ENCODE results near the gene LYZL6. TPM values are rescaled to one million over a fixed set of nuclear protein-coding genes. Genes with fewer than 3 reads are reported as not detected.

LYZL6 gene
- total and polyA plus RNA-seq, 2 donors from 2014 or later, result not detected

DNA sequence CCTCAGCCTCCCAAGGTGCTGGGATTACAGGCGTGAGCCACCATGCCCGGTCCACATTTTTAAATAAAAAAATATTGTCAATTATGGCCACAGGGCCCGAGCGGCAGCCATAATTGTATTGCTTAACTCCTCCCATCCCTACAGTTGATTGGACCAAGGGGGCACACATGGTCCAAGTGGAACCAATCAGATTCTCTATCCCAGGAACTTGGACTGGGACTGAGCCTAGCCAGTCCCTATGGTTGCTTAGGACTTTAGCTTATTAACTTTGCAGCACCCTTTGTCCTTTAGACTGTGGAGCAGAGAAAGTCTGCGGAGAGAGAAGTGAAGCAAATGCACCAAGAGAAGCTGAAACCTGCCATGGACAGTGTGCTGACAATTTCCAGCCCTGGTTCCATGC is 7.5 kb downstream of the LYZL6 start:
- H3K4me1 ChIP-seq (ENCODE audit: control insufficient read depth in 2 of 3, insufficient read depth in 2 of 3, low read depth in 1 of 3, low read length in 3 of 3), result no peaks in the 10 kb centered on the region
- intact Hi-C loops (cut with DNase I), result no loop called here
- no peak overlapping the region for H3K27ac ChIP-seq (ENCODE audit: low read depth in 2 of 2, low read length in 2 of 2)
- FAIRE-seq, result no peak
- no peak for DNase-seq
- H3K36me3 ChIP-seq (ENCODE audit: control insufficient read depth in 2 of 3, insufficient read depth in 3 of 3, low read length in 3 of 3), result no peaks in the 10 kb centered on the region
- no peaks in the 10 kb centered on the region for H3K9me3 ChIP-seq (ENCODE audit: control insufficient read depth in 2 of 3, insufficient read depth in 1 of 3, low read length in 3 of 3)
- H3K4me3 ChIP-seq (ENCODE audit: low read length in 3 of 3), result no peak overlapping the region
- no peaks in the 10 kb centered on the region for H3K27me3 ChIP-seq (ENCODE audit: control insufficient read depth, insufficient read depth, low read length)
- TF ChIP-seq, protein P1, sequence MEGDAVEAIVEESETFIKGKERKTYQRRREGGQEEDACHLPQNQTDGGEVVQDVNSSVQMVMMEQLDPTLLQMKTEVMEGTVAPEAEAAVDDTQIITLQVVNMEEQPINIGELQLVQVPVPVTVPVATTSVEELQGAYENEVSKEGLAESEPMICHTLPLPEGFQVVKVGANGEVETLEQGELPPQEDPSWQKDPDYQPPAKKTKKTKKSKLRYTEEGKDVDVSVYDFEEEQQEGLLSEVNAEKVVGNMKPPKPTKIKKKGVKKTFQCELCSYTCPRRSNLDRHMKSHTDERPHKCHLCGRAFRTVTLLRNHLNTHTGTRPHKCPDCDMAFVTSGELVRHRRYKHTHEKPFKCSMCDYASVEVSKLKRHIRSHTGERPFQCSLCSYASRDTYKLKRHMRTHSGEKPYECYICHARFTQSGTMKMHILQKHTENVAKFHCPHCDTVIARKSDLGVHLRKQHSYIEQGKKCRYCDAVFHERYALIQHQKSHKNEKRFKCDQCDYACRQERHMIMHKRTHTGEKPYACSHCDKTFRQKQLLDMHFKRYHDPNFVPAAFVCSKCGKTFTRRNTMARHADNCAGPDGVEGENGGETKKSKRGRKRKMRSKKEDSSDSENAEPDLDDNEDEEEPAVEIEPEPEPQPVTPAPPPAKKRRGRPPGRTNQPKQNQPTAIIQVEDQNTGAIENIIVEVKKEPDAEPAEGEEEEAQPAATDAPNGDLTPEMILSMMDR (IDR thresholded peaks at IDR 0.05; ENCODE audit: borderline replicate concordance, extremely low read depth, insufficient read depth), result no peak
- no peak overlapping the region for H3K9ac ChIP-seq (ENCODE audit: low read length in 3 of 3)

DNA sequence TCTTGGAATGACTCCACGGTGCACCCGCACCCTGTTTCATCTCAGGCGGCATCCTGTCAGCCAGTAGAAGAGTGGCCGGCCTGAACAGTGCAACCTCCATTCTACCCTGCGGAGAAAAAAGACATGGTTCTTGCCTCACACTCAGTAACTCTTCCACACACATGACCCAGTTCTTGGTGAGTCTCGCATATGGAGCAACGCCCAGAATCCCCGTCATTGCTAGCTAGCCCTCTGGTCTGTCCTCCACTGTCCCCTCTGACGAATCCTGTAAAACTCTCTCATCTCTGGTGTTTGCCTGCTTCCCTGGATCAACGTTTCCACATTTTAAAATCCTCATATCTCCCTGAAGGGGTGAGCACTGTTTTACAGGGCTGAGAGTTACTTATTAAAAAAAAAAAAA is 8.8 kb downstream of the LYZL6 start:
- Histone ChIP-seq H3K9me3 (ENCODE audit: control insufficient read depth in 2 of 3, insufficient read depth in 1 of 3, low read length in 3 of 3) (no peaks in the 10 kb centered on the region), H3K27me3 (ENCODE audit: control insufficient read depth, insufficient read depth, low read length) (no peaks in the 10 kb centered on the region), H3K4me3 (ENCODE audit: low read length in 3 of 3) (no peak overlapping the region), H3K9ac (ENCODE audit: low read length in 3 of 3) (no peak overlapping the region), H3K4me1 (ENCODE audit: control insufficient read depth in 2 of 3, insufficient read depth in 2 of 3, low read depth in 1 of 3, low read length in 3 of 3) (peaks cover 0 to 2% (median 0%) of the 10 kb centered on the region in 3 donors), H3K27ac (ENCODE audit: low read depth in 2 of 2, low read length in 2 of 2) (no peak overlapping the region), H3K36me3 (ENCODE audit: control insufficient read depth in 2 of 3, insufficient read depth in 3 of 3, low read length in 3 of 3) (no peaks in the 10 kb centered on the region)
- DNase-seq (no peak), FAIRE-seq (no peak)
- intact Hi-C loops (cut with DNase I), result no loop called here
- TF ChIP-seq, protein P1 (IDR thresholded peaks at IDR 0.05; ENCODE audit: borderline replicate concordance, extremely low read depth, insufficient read depth), result no peak

- Histone ChIP-seq H3K27ac (ENCODE audit: low read depth in 2 of 2, low read length in 2 of 2) (no peak overlapping the region), H3K36me3 (ENCODE audit: control insufficient read depth in 2 of 3, insufficient read depth in 3 of 3, low read length in 3 of 3) (no peaks in the 10 kb centered on the region), H3K9me3 (ENCODE audit: control insufficient read depth in 2 of 3, insufficient read depth in 1 of 3, low read length in 3 of 3) (no peaks in the 10 kb centered on the region), H3K4me1 (ENCODE audit: control insufficient read depth in 2 of 3, insufficient read depth in 2 of 3, low read depth in 1 of 3, low read length in 3 of 3) (peaks cover 0 to 2% (median 0%) of the 10 kb centered on the region in 3 donors), H3K4me3 (ENCODE audit: low read length in 3 of 3) (no peak overlapping the region), H3K27me3 (ENCODE audit: control insufficient read depth, insufficient read depth, low read length) (no peaks in the 10 kb centered on the region), H3K9ac (ENCODE audit: low read length in 3 of 3) (no peak overlapping the region)
- no peak for FAIRE-seq
- TF ChIP-seq, protein P1 (IDR thresholded peaks at IDR 0.05; ENCODE audit: borderline replicate concordance, extremely low read depth, insufficient read depth), result no peak
- DNase-seq, result peak in 2 of 5 donors; percentile 14 to 51
- intact Hi-C loops (cut with DNase I), result no loop called here
Observed at GRCh38 chr17:35932586-35932985, 10.9 kb downstream of the LYZL6 start.
